Ishikawa (cell line): ENCODE measurements around the gene ATMIN.

Experiments used
- CEBPB ChIP-seq: IDR thresholded peaks from 2 replicates; pipeline ENCODE4 v1.6.1; 2012
- CREB1 ChIP-seq: IDR thresholded peaks from 2 replicates; pipeline ENCODE4 v1.6.1; 2012; ENCODE audit warnings: low read depth
- EGR1 ChIP-seq: IDR thresholded peaks from 2 replicates; pipeline ENCODE4 v1.6.1; 2012
- EP300 ChIP-seq: IDR thresholded peaks from 2 replicates; pipeline ENCODE4 v1.6.1; 2012; ENCODE audit warnings: borderline replicate concordance
- FOXM1 ChIP-seq: IDR thresholded peaks from 2 replicates; pipeline ENCODE4 v1.6.1; 2012; ENCODE audit warnings: low read depth, borderline replicate concordance
- MAX ChIP-seq: IDR thresholded peaks from 2 replicates; pipeline ENCODE4 v1.6.1; 2012
- NFIC ChIP-seq: IDR thresholded peaks from 2 replicates; pipeline ENCODE4 v1.6.1; 2012
- RAD21 ChIP-seq: IDR thresholded peaks from 2 replicates; pipeline ENCODE4 v1.6.1; 2012; ENCODE audit warnings: low read depth
- REST ChIP-seq: IDR thresholded peaks from 2 replicates; pipeline ENCODE4 v1.6.1; 2012; ENCODE audit warnings: low read depth, mild to moderate bottlenecking
- TAF1 ChIP-seq: IDR thresholded peaks from 2 replicates; pipeline ENCODE4 v1.6.1; 2012; ENCODE audit warnings: low read depth, mild to moderate bottlenecking
- TCF12 ChIP-seq: IDR thresholded peaks from 2 replicates; pipeline ENCODE4 v1.6.1; 2012; ENCODE audit warnings: low read depth
- TEAD4 ChIP-seq: IDR thresholded peaks from 2 replicates; pipeline ENCODE4 v1.6.1; 2012
- USF1 ChIP-seq: IDR thresholded peaks from 2 replicates; pipeline ENCODE4 v1.6.1; 2012
- YY1 ChIP-seq: IDR thresholded peaks from 2 replicates; pipeline ENCODE4 v1.6.1; 2012; ENCODE audit warnings: low read depth
- ZBTB7A ChIP-seq: IDR thresholded peaks from 2 replicates; pipeline ENCODE4 v1.6.1; 2012; ENCODE audit warnings: low read depth

ATMIN gene

GRCh38 chr16:81035398-81035974 lies at the start of gene ATMIN:
Gene ATMIN (plus strand): TSS chr16:81035842. CDS start chr16:81035871, 29 bp downstream.
- TF ChIP-seq MAX (no peak), RAD21 (peak; percentile 51; the same call in 1 of the 2 replicates), CEBPB (no peak), TAF1 (peak; percentile 49; the same call in 1 of the 2 replicates), YY1 (peak; percentile 80; the same call in 1 of the 2 replicates), NFIC (0 out of 2 replicates have a peak, but pooled peaks have one; percentile 4)

- TF ChIP-seq TCF12 (no peak), NFIC (no peak), REST (no peak), USF1 (no peak), TEAD4 (no peak), RAD21 (no peak), CEBPB (no peak), TAF1 (no peak), EGR1 (no peak), YY1 (no peak), FOXM1 (no peak), CREB1 (no peak), MAX (no peak), ZBTB7A (no peak), EP300 (no peak)
Observed at GRCh38 chr16:80986557-80986956, 49.1 kb upstream of the ATMIN start.

GRCh38 chr16:80988756-80989155 lies 46.9 kb upstream of the ATMIN start:
- no peak for TF ChIP-seq FOXM1
- no peak for TF ChIP-seq RAD21
- no peak for TF ChIP-seq EGR1

- TF ChIP-seq USF1 = no peak
- no peak for TF ChIP-seq YY1
- TF ChIP-seq REST = no peak
- no peak for TF ChIP-seq RAD21
- TF ChIP-seq TCF12 = no peak
- no peak for TF ChIP-seq TEAD4
- no peak for TF ChIP-seq CREB1
- TF ChIP-seq ZBTB7A = no peak
Observed at GRCh38 chr16:80989801-80990200, 45.8 kb upstream of the ATMIN start.

GRCh38 chr16:80990577-80990976 lies 45.1 kb upstream of the ATMIN start:
- TF ChIP-seq ZBTB7A = no peak
- TF ChIP-seq REST = no peak
- TF ChIP-seq CREB1 = no peak
- no peak for TF ChIP-seq EP300
- no peak for TF ChIP-seq EGR1
- TF ChIP-seq TCF12 = no peak
- TF ChIP-seq TEAD4 = no peak
- no peak for TF ChIP-seq CEBPB
